Measurements from ENCODE around the gene LSM2. TPM values are rescaled to one million over a fixed set of nuclear protein-coding genes. Genes with fewer than 3 reads are reported as not detected.

The LSM2 gene
- polyA plus RNA-seq, 2 of the 4 experiments (the other 2 are of a cell fraction) = 54.7 to 59.6 TPM

- H3K4me1 ChIP-seq = no peaks in the 10 kb centered on the region
- H3K4me3 ChIP-seq = no peak overlapping the region
- DNase-seq (ENCODE audit: low read depth in 1 of 2, low spot score in 1 of 2) = no peak
- no peak overlapping the region for H3K4me2 ChIP-seq
- POLR2A ChIA-PET = interaction anchor here (1.4 to 1.5 kb wide), 2 partner anchors 30 to 42 kb away, joined by 3 read pairs; partner anchors contain the start of genes HSPA1A, HSPA1B and HSPA1L
- CTCF ChIA-PET = interaction anchor here (0.6 to 1.7 kb wide), 8 partner anchors 9 to 45 kb away, joined by 3 to 6 read pairs (median 4); partner anchors contain the start of gene VARS1
- ATAC-seq = no peak
- H3K27ac ChIP-seq = no peak overlapping the region
- TF ChIP-seq, protein P1, sequence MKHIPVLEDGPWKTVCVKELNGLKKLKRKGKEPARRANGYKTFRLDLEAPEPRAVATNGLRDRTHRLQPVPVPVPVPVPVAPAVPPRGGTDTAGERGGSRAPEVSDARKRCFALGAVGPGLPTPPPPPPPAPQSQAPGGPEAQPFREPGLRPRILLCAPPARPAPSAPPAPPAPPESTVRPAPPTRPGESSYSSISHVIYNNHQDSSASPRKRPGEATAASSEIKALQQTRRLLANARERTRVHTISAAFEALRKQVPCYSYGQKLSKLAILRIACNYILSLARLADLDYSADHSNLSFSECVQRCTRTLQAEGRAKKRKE (CRISPR knock-in tag; IDR thresholded peaks at IDR 0.05; ENCODE audit: low read depth) = no peak
- TF ChIP-seq PHF8 (IDR thresholded peaks at IDR 0.05; ENCODE audit: borderline replicate concordance, low read depth) (no peak), TP53 (CRISPR knock-in tag; IDR thresholded peaks at IDR 0.05) (no peak), HDAC2 (IDR thresholded peaks at IDR 0.05) (no peak), CBX2 (IDR thresholded peaks at IDR 0.05; ENCODE audit: borderline replicate concordance, low read depth) (no peak), ZSCAN20 (CRISPR knock-in tag; IDR thresholded peaks at IDR 0.05) (no peak), MAX (IDR thresholded peaks at IDR 0.05) (no peak), GATA3 (IDR thresholded peaks at IDR 0.05; ENCODE audit: borderline replicate concordance) (no peak), POLR2A (IDR thresholded peaks at IDR 0.05; ENCODE audit: low read length) (no peak), SMC3 (IDR thresholded peaks at IDR 0.05) (no peak)
- TF ChIP-seq, protein P2, sequence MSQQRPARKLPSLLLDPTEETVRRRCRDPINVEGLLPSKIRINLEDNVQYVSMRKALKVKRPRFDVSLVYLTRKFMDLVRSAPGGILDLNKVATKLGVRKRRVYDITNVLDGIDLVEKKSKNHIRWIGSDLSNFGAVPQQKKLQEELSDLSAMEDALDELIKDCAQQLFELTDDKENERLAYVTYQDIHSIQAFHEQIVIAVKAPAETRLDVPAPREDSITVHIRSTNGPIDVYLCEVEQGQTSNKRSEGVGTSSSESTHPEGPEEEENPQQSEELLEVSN (IDR thresholded peaks at IDR 0.05; ENCODE audit: borderline replicate concordance, low read depth) = no peak
- no peaks in the 10 kb centered on the region for H3K9me3 ChIP-seq
- 97% methylated on average over 4 of the region's 11 CpGs for WGBS (ENCODE audit: missing lambda C conversion rate)
- no peak for FAIRE-seq
Observed at GRCh38 chr6:31785475-31785874, 21.3 kb downstream of the LSM2 start.

- H3K9me3 ChIP-seq = no peaks in the 10 kb centered on the region
- FAIRE-seq (no peak), ATAC-seq (no peak), DNase-seq (ENCODE audit: low read depth in 1 of 2, low spot score in 1 of 2) (no peak)
- H3K4me3 ChIP-seq = no peak overlapping the region
- H3K4me1 ChIP-seq = no peaks in the 10 kb centered on the region
- H3K4me2 ChIP-seq = no peak overlapping the region
- 92% methylated on average over 13 of the region's 15 CpGs for WGBS (ENCODE audit: missing lambda C conversion rate)
- ChIA-PET POLR2A (interaction anchor here (1.4 kb wide), 1 partner anchor 43 kb away, joined by 3 read pairs; the partner anchor contains the start of gene HSPA1B), CTCF (interaction anchor here (0.8 to 1.7 kb wide), 4 partner anchors 9 to 46 kb away, joined by 3 to 4 read pairs (median 4); no protein-coding TSS in a partner anchor)
- no peak overlapping the region for H3K27ac ChIP-seq
- no peak for TF ChIP-seq TP53 (CRISPR knock-in tag; IDR thresholded peaks at IDR 0.05)
- no peak for TF ChIP-seq RAD21 (conservative IDR thresholded peaks at IDR 0.05 in 1 of 2, IDR thresholded peaks at IDR 0.05 in 1 of 2)
- TF ChIP-seq HEYL (CRISPR knock-in tag; IDR thresholded peaks at IDR 0.05) = no peak
- TF ChIP-seq EHMT2 (IDR thresholded peaks at IDR 0.05; ENCODE audit: low read depth) = no peak
- TF ChIP-seq JUN (IDR thresholded peaks at IDR 0.05) = 0 out of 5 replicates have a peak, but pooled peaks of 1 of the 2 experiments have one; percentile 22
Observed at GRCh38 chr6:31784098-31784925, 22.5 kb downstream of the LSM2 start.

DNA sequence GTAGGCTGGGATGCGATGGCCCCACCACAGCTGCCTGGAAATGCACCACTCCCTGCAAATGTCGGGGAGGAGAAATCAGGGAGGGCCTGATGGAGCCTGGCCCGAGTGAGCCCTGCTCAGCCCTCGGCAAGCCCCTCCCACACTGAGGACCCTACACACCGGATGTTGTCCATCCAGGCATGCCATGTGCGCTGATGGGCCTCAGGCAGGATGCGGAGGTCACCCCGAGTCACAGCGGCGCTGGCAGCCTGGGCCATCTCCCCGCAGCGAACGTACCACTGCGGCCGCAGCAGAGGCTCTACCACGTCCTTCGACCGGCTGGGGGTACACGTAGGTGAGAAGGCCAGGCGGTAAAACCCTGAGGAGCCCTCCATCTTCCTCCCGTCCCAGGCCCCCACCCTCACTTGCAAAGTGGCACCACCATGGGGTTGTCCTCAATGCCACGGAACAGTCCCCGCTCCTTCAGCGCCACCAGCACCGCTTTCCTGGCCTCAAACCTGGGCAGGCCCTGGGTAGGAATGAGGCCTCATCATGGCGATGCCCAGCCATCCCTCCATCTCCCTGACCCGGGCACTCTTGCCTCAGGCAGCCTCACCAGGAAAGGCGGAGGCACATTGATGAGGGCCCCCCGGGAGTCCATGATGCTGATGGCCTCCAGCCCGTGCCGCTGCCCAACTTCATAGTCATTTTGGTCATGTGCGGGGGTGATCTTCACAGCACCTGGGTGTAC, 24.5 kb downstream of the LSM2 start:
- ChIA-PET POLR2A (no interaction called here), CTCF (interaction anchor here (1.2 to 3.6 kb wide), 3 partner anchors 9 to 14 kb away, joined by 3 to 17 read pairs (median 11); partner anchors contain the start of gene VARS1)
- Histone ChIP-seq H3K27ac (no peak overlapping the region), H3K9me3 (no peaks in the 10 kb centered on the region), H3K4me3 (no peak overlapping the region), H3K4me2 (no peak overlapping the region), H3K4me1 (peaks cover 7% of the 10 kb centered on the region)
- FAIRE-seq = no peak
- WGBS (ENCODE audit: missing lambda C conversion rate) = 94% methylated on average over 20 of the region's 32 CpGs
- TF ChIP-seq NPAS2 (CRISPR knock-in tag; IDR thresholded peaks at IDR 0.05; ENCODE audit: borderline replicate concordance) (no peak), MAFK (IDR thresholded peaks at IDR 0.05; ENCODE audit: partially characterized antibody) (no peak), MYC (IDR thresholded peaks at IDR 0.05; ENCODE audit: borderline replicate concordance, low read length) (no peak)
- no peak for DNase-seq (ENCODE audit: low read depth in 1 of 2, low spot score in 1 of 2)
- ATAC-seq = no peak

Measured in A549 (cell line).